Left lung (tissue), 10 donors: ENCODE measurements around the gene SOHLH2. TPM values are rescaled to one million over a fixed set of nuclear protein-coding genes. Genes with fewer than 3 reads are reported as not detected.
A peak's percentile ranks its signal among the peaks of the same experiment; 100 is the strongest.

Experiments used
- ATAC-seq: fragments of 200-7000 bp; cut with Tn5 transposase; one replicate; pipeline ENCODE4 v1.9.1; 2020; ENCODE audit warnings: moderate library complexity
- DNase-seq, 4 donors: peaks; one replicate each; pipeline ENCODE4 v3.0.0-alpha.2; 2013 to 2020
- H3K27ac ChIP-seq, 2 donors: fragments of 200-600 bp; sonication (generic) in 1 of 2; one replicate each; pipeline versions ENCODE4 v1.5.0 to v1.8.0; 2020 to 2021
- H3K27me3 ChIP-seq, 2 donors: fragments of 200-600 bp; sonication (generic) in 1 of 2; one replicate each; pipeline versions ENCODE4 v1.5.0 to v1.8.0; 2020 to 2021
- H3K36me3 ChIP-seq, 2 donors: fragments of 200-600 bp; sonication (generic) in 1 of 2; one replicate each; pipeline versions ENCODE4 v1.5.0 to v1.8.0; 2020 to 2021
- H3K4me1 ChIP-seq, 2 donors: fragments of 200-600 bp; one replicate each; pipeline ENCODE4 v1.8.0; 2021
- H3K4me3 ChIP-seq, 2 donors: fragments of 200-600 bp; sonication (generic) in 1 of 2; one replicate each; pipeline versions ENCODE4 v1.5.0 to v1.8.0; 2020 to 2021; ENCODE audit warnings: mild to moderate bottlenecking in 1 of 2
- H3K9me3 ChIP-seq, 2 donors: fragments of 200-600 bp; sonication (generic) in 1 of 2; one replicate each; pipeline versions ENCODE4 v1.5.0 to v1.8.0; 2020 to 2021
- intact Hi-C, 2 donors: fragments of 100-400 bp; cut with DNase I; formaldehyde crosslinking; loops; one replicate each; pipeline versions ENCODE4 v1.11.2 to v1.14.2; 2022
- polyA plus RNA-seq, 6 donors: library from polyadenylated mRNA; unstranded; fragments of 120-200 nt; gene quantifications; one replicate each; pipeline ENCODE4 v1.2.1, GENCODE V29; 2013; ENCODE audit not compliant: insufficient read length in 6 of 6
- total RNA-seq, 2 donors: library from RNA; stranded (reverse); fragmentation: NEBNext Ultra II Directional; extraction: Animal tissue kit (Norgen Biotek cat#: 25700); gene quantifications; one replicate each; pipeline ENCODE4 v1.2.1, GENCODE V29; 2021
- TF ChIP-seq, protein P1 (sequence below), 2 donors: fragments of 200-600 bp; sonication (generic) in 1 of 2; IDR thresholded peaks; one replicate each; pipeline versions ENCODE4 v1.5.0 to v1.8.0; 2021; ENCODE audit warnings: antibody characterized with exemption in 2 of 2
- donor health status: DM: no; HTN: yes; CAD: no.
- donor health status: DM: no; HTN: no; CAD: no.

SOHLH2 gene
- total and polyA plus RNA-seq, 8 donors, result 0.29 to 4.8 (median 2.0) TPM; not detected in 1

- no peaks in the 10 kb centered on the region for H3K36me3 ChIP-seq
- intact Hi-C loops, result no loop called here
- peaks cover 0 to 3% of the 10 kb centered on the region in 2 donors for H3K4me1 ChIP-seq
- no peaks in the 10 kb centered on the region for H3K9me3 ChIP-seq
- H3K27me3 ChIP-seq, result no peaks in the 10 kb centered on the region
- TF ChIP-seq, protein P1, sequence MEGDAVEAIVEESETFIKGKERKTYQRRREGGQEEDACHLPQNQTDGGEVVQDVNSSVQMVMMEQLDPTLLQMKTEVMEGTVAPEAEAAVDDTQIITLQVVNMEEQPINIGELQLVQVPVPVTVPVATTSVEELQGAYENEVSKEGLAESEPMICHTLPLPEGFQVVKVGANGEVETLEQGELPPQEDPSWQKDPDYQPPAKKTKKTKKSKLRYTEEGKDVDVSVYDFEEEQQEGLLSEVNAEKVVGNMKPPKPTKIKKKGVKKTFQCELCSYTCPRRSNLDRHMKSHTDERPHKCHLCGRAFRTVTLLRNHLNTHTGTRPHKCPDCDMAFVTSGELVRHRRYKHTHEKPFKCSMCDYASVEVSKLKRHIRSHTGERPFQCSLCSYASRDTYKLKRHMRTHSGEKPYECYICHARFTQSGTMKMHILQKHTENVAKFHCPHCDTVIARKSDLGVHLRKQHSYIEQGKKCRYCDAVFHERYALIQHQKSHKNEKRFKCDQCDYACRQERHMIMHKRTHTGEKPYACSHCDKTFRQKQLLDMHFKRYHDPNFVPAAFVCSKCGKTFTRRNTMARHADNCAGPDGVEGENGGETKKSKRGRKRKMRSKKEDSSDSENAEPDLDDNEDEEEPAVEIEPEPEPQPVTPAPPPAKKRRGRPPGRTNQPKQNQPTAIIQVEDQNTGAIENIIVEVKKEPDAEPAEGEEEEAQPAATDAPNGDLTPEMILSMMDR (IDR thresholded peaks at IDR 0.05), result no peak
- ATAC-seq, result peak; percentile 52
- no peak overlapping the region for H3K27ac ChIP-seq
- DNase-seq, result no peak
- H3K4me3 ChIP-seq, result no peak overlapping the region
Observed at GRCh38 chr13:36163286-36163685, 51.1 kb downstream of the SOHLH2 start.

GRCh38 chr13:36160297-36160696, 54.1 kb downstream of the SOHLH2 start:
- TF ChIP-seq, protein P1 (IDR thresholded peaks at IDR 0.05), result no peak
- intact Hi-C loops, result no loop called here
- H3K9me3 ChIP-seq, result no peaks in the 10 kb centered on the region

DNA sequence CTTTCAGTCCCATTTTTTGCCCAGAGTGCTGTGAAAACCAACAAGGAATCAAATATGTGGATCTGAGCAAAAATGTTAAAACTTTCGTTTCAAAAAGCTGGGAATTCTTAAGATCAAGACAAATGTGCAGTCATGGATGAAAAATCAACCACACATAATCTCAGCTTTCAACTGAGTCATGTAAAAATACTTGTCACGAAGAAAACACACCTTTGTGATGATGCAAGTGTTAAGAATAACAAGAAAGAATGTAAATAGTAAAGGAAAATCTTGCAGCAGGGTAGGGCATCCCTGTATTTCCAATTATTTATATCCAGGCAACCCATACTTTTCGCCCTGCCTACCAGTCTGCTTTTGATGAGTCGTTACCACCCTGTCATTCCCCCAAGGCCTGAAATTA, 55.7 kb downstream of the SOHLH2 start:
- H3K4me1 ChIP-seq, result peaks cover 0 to 3% of the 10 kb centered on the region in 2 donors
- H3K27me3 ChIP-seq, result peaks cover 0 to 20% of the 10 kb centered on the region in 2 donors
- DNase-seq, result no peak
- no peak for ATAC-seq
- H3K27ac ChIP-seq, result no peak overlapping the region
- TF ChIP-seq, protein P1 (IDR thresholded peaks at IDR 0.05), result no peak
- no peaks in the 10 kb centered on the region for H3K36me3 ChIP-seq
- intact Hi-C loops, result no loop called here
- H3K4me3 ChIP-seq, result no peak overlapping the region
- no peaks in the 10 kb centered on the region for H3K9me3 ChIP-seq

More at GRCh38 chr13:36160297-36160696, 54.1 kb downstream of the SOHLH2 start:
- no peak overlapping the region for H3K4me3 ChIP-seq
- ATAC-seq (no peak), DNase-seq (no peak)
- no peak overlapping the region for H3K27ac ChIP-seq
- H3K36me3 ChIP-seq, result no peaks in the 10 kb centered on the region
- H3K27me3 ChIP-seq, result peaks cover 0 to 3% of the 10 kb centered on the region in 2 donors
- H3K4me1 ChIP-seq, result peaks cover 0 to 3% of the 10 kb centered on the region in 2 donors

- DNase-seq (no peak), ATAC-seq (no peak)
- peaks cover 0 to 23% of the 10 kb centered on the region in 2 donors for H3K27me3 ChIP-seq
- H3K27ac ChIP-seq, result no peak overlapping the region
- H3K36me3 ChIP-seq, result no peaks in the 10 kb centered on the region
- H3K4me3 ChIP-seq, result no peak overlapping the region
- no peaks in the 10 kb centered on the region for H3K4me1 ChIP-seq
- TF ChIP-seq, protein P1 (IDR thresholded peaks at IDR 0.05), result no peak
- intact Hi-C loops, result no loop called here
- H3K9me3 ChIP-seq, result no peaks in the 10 kb centered on the region
Observed at GRCh38 chr13:36157480-36157879, 56.9 kb downstream of the SOHLH2 start.

DNA sequence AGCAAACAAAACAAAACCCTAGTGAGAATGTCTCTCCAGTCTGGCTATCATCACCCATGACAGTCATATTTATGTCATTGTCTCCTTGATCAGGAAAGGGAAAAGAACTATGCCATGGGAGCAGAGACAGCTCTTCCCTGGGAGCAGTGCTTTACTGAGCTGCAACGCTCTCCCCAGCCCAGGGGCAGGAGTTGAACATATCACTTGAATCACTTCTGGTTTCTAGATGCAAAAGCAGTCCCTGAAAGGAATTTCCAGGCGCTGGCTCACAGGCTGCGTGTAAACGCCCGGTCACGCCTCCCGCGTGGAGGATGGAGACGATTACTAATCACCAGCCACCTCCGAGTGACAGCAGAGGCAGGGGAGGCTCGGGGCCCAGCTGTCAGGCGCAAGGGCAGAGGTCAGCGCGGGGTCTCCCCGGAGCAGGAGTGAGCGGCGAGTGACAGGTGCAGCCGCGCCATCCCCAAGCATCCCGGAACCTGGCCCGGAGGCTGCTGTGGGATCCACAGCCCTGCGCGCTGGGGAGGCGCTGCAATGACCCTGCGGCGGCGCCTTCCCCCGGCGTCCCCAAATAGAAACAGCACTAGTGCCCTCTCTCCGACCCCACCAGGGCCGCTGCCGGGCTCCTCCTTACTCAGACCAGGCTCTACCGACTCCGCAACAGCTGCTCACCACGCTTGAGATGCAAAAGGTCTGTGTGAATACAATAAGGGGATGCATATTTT, 59.6 kb downstream of the SOHLH2 start:
- Histone ChIP-seq H3K4me1 (no peaks in the 10 kb centered on the region), H3K27me3 (peaks cover 0 to 23% of the 10 kb centered on the region in 2 donors), H3K9me3 (peaks cover 0 to 2% of the 10 kb centered on the region in 2 donors), H3K36me3 (no peaks in the 10 kb centered on the region), H3K4me3 (no peak overlapping the region), H3K27ac (no peak overlapping the region)
- intact Hi-C loops, result no loop called here
- ATAC-seq, result peak; percentile 14
- DNase-seq, result peak in 1 of 4 donors; percentile 70
- TF ChIP-seq, protein P1 (IDR thresholded peaks at IDR 0.05), result no peak
